ENCODE data around the gene SPTBN4.
"Not testable (repeated sequence)": the region's sequence is repeated elsewhere in the genome, so short reads cannot be mapped to it uniquely, and the experiment has no call there.

SPTBN4 gene

DNA sequence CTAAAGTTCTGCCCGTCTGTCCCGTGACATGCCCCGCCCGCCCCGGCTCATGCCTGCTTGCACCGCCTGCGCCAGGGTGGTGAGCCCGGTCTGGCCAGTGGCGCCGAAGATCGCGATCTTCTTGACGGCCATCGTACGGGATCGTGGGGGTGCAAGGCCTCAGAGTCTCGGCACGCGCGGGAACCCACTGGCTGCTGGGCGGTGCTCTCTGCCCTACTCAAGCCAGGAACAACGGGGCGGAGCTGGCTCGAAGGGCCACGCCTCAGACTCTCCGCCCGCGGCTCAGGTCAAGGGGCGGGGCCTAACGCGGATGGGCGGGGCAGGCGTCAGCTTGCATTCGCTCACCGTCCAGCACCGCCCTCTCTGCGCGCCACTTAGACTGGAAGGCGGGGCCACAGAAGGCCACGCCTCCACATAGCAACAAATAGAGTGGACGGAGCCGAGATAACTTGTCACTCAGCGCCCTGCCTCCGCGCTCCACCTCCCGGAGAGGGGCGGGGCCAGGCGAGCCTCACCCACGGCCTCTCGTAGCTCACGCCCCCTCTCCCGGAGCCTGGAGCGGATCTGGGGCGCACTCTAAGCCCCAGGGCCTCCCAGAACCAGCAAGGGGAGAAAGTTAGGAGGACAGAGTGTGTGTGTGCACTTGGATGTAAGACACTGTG, 1.1 kb upstream of the SPTBN4 start, which contains the start of gene BLVRB:
TSS of gene BLVRB (minus strand) at position 189 of the 662 bp plus-strand sequence. CDS start at position 132, 57 bp downstream.
- DNase-seq, result peak; percentile 98

DNA sequence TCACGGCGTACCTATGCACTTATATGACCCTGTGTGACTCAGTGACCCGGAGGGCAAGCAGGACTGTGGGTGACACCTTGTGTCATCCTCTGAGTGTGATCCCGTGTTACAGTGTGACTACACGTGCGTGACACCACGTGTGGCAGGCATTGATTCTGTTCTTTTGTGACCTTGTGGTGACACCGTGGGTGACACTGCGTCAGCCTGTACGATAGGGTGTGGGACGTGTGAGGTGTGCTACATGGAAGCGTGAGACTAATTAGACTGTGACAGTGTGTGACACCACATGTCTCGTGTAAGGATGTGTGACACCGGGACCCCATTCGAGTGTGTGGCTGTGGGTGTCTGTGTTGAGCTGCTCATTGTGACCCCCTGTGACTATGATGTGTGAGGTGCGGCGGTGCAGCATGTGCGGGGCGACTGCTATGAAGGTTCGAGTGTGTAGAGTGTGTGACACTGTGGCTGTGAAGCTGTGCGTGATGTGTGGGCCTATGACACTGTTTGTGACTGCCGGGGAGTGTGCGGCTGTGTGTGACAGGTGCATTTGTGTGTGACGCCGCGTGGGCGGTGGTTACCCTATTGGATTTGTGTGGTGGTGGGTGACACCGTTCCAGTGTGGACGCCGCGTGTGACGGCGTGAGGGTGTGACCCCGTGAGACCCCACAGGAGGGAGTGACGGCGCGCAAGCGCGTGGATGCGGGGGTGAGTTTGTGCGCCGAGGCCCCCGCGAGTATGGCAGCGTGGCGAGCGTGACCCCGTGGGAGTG, 399 bp upstream of the SPTBN4 start:
- no peak for DNase-seq

DNA sequence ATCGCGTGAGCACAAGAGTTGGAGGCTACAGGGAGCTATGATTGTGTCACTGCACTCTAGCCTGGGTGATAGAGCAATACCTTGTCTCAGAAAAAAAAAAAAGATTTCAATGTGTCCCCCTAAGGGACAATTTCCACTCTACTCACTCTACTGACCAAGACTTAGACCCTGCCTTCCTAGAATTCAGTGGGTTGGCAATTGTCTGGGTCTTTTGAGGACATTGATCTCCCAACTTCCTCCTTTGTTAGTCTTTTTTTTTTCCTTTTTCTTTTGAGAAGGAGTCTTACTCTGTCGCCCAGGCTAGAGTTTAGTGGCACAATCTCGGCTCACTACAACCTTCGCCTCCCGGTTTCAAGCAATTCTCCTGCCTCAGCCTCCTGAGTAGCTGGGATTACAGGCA, 2.2 kb downstream of the SPTBN4 start:
- no peak for DNase-seq

DNA sequence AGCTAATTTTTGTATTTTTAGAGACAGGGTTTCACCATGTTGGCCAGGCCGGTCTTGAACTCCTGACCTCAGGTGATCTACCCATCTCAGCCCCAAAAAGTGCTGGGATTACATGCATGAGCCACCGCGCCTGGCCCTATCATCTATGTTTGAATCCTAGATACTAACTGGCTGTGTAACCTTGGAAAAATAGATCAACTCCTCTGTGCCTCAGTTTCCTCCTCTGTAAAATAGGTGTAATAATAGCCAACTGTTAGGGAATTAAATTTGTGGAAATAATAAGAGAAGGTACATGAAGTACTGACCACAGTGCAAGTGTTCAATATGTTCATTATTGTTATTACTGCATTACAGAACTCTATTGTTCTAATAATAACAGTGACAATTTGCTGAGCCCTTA, 4.3 kb downstream of the SPTBN4 start:
- no peak for DNase-seq

DNA sequence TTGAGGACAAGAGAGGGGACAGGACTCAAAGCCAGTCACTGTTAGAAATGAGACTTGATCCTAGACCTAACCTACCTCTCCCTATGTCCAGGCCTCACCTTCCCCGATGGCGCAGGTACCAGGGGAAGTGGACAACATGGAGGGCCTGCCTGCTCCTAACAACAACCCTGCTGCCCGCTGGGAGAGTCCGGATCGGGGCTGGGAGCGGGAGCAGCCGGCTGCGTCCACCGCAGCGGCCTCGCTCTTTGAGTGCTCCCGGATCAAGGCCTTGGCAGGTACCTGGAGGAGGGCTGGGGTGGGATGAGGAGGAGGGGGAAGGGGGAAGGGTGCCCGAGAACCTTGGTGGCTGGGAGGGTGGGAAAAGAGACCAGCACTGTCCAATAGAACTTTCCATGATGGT, 5.7 kb downstream of the SPTBN4 start:
- DNase-seq, result no peak

DNA sequence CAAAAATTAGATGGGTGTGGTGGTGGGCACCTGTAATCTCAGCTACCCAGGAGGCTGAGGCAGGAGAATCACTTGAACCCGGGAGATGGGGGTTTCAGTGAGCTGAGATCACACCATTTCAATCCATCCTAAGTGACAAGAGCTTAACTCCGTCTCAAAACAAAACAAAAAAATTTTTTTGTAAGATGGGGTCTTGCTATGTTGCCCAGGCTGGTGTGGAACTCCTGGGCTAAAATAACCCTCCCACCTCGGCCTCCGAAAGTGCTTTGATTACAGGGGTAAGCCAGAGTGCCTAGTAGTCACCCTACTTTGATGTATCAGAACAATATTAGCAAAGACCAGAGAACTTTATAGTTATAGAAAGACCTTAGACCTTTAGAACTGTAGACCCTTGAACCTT, 7.9 kb downstream of the SPTBN4 start:
- no peak for DNase-seq

DNA sequence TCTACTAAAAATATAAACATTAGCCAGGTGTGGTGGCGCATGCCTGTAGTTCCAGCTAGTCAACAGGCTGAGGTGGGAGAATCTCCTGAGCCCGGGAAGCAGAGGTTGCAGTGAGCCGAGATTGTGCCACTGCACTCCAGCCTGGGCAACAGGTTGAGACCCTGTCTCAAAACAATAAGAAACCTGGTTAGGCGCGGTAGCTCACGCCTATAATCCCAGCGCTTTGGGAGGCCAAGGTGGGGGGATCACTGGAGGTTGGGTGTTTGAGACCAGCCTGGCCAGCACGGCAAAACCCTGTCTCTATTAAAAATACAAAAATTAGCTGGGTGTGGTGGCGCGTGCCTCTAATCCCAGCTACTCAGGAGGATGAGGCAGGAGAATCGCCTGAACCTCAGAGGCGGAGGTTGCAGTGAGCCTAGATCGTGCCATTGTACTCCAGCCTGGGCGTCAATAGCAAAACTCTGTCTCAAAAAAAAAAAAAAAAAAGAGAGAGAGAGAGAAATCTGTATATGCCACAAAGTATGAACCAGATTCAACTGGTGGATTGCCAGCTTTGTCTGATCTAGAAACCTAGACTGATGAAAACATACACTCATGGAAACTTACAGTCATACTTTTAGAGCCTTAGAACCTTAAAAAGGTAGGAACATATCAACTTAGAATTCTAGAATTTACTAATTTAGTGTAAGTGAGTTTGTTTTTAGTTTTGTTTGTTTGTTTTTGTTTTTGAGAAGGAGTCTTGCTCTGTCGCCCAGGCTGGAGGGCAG, 9.3 kb downstream of the SPTBN4 start:
- not testable (repeated sequence) for DNase-seq

DNA sequence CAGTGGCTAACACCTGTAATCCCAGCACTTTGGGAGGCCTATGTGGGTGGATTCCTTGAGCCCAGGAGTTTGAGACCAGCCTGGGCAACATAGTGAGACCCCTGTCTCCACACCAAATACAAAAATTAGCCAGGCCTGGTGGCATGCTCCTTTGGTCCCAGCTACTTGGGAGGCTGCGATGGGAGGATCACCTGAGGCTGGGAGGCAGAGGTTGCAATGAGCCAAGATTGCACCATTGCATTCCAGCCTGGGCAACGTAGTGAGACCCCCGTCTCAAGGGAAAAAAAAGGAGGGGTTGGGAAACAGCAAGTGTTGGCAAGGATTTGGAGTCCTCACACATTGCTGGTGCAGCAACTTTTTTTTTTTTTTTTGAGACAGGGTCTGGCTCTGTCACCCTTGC, 19.2 kb downstream of the SPTBN4 start:
- no peak for DNase-seq

DNA sequence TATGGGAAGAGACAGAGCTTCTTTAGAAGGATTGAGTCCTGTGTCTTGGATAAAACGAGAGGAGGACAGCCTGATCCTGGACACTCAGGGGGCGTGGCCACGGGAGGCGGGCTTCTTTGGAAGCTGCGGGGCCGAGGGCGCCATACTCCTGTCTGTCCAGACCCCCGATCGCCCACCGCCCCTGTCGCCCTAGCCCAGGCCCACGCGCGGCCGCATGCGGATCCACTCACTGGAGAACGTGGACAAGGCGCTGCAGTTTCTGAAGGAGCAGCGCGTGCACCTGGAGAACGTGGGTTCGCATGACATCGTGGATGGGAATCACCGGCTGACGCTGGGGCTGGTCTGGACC, 23.1 kb downstream of the SPTBN4 start:
- DNase-seq, result no peak

DNA sequence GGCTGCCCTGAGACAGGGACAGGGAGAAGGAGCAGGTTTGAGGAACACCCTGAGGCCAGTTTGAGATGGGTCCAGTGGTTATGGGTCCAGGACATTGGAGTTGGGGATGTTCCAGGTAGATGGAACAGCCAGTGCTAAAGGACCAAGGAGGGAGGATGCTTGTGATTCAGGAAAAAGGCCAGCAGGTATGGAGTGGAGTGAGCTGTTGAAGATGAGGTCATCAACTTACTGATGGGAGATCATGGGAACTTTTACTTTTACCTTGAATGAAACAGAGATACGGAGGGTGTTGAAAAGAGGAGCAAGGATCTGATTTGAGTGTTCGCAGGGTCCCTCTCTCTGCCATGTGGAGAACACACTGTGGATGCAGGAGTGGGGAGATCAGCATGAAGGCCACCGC, 25.5 kb downstream of the SPTBN4 start:
- no peak for DNase-seq

DNA sequence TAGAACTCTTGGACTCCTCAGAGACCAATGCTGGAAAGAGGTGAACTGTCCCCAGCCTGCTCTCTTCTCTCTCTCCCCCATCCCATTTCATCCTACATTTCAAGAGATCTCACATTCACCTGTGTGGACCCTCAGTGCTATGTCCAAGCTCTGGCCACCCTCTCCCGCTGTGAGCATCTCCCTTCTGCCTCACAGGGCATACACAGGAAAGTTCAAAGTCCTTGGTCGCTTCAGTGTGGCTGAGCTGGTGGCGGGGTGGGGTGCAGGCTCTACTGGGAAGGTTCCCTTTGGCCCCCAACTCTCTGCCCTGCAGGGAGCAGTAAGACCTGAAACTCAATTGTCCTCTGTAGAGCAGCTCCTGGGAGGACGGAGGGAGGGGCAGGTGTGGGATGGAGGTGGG, 27.0 kb downstream of the SPTBN4 start:
- DNase-seq, result no peak

DNA sequence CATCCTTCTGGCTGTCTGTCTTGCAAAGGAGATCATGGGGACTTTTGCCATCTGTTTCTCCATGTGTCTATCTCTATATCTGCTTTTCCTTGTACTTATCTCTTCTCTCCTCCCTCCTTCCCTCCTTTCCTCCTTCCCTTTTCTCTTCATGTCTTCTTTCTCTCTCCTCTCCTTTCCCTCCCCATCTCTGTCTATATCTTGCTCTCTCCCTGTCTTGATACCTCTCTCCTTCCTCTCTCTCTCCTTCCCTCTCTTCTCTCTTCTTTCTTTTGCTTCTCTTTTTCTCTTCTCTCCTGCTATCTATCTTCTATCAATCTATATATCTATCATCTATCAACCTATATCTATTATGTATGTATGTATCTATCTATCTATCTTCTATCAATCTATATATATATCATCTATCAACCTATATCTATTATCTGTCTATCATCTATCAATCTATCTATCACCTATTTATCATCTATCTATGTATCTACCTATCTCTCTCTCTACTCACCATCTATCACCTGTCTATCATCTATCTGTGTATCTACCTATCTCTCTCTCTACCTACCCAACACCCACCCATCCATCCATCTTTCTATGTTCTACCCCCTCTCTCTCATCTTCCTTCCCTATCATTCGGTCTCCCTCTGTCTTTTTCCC, 27.5 kb downstream of the SPTBN4 start:
- no peak for DNase-seq

DNA sequence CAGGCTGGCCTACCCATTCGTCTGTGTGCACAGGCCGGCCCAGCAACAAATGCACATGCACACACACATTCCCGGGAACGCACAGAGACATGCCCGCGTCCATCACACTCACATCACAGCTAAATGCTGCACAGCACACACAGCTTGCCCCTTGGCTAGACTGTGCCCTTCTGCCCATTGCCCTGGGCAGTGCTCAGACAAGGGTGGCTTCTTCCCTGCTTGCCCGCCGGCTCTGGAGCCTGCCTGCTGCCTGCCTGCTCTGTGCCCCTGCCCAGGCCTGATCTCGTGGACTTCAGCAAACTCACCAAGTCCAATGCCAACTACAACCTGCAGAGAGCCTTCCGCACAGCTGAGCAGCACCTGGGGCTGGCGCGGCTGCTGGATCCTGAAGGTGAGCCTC, 30.4 kb downstream of the SPTBN4 start:
- no peak for DNase-seq

DNA sequence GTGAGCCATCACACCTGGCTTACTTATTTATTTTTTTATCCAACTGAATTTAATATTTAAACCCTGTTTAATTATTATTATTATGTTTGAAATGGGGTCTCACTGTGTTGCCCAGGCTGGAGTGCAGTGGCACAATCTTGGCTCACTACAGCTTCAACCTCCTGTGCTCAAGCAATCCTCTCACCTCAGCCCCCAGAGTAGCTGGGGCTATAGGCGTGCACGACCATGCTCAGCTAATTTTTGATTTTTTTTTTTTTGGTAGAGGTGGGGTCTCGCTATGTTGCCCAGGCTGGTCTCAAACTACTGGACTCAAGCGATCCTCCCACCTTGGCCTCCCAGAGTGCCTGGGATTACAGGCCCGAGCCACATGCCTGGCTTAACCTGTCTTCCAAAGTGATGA, 32.5 kb downstream of the SPTBN4 start:
- DNase-seq, result no peak

DNA sequence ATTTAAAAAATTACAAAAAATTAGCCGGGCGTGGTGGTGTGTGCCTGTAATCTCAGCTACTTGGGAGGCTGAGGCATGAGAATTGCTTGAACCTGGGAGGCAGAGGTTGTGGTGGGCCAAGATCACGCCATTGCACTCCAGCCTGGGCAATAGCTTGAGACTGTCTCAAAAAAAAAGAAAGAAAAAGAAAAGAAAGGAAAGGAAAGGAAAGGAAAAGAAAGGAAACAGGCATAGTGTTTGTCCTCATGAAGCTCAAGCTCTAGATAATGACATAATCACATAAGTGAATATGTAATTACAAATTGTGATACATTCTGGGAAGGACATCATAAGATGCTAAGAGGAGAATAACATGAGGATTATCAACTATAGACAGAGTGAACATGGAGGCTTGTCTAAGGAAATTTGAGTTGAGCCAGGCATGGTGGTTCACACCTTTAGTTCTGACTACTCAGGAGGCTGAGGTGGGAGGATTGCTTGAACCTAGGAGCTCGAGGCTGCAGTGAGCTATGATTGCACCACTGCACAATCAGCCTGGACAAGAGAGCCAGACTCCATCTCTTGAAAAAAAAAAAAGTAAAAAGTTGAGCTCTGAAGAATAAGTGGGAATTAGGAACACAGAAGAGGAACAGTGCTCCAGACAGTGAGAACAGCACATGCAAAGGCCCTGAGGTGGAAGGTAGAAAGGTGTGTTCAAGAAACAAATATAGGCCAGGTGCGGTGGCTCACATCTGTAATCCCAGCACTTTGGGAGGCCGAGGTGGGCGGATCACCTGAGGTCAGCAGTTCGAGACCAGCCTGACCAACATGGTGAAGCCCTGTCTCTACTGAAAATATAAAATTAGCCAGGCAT, 34.1 kb downstream of the SPTBN4 start:
- DNase-seq, result not testable (repeated sequence)

DNA sequence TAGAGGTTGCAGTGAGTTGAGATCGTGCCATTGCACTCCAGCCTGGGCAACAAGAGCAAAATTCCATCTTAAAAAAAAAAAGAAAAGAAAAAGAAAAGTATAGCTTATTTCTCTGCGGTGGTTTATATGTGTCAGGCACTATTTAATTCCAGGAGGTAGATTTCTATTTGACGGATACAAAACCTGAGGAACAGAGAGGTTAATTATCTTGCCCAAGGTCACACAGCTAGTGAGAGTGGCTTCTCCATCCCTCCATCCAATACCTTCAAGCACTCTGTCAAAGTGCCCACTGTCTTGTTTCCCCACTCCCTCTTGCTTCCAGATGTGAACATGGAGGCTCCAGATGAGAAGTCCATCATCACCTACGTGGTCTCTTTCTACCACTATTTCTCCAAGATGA, 34.8 kb downstream of the SPTBN4 start:
- no peak for DNase-seq

DNA sequence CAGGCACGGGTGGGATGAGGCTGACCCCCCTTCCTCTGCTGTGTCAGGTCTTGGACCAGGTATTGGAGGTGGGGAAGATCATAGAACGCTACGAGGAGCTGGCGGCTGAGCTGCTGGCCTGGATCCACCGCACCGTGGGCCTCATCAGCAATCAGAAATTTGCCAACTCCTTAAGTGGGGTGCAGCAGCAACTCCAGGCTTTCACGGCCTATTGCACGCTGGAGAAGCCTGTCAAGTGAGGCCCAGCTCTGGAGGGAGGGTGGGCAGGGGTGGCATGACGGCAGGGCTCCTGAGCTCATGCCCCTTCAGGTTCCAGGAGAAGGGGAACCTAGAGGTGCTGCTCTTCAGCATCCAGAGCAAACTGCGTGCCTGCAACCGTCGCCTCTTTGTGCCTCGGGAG, 35.3 kb downstream of the SPTBN4 start:
- DNase-seq, result no peak

DNA sequence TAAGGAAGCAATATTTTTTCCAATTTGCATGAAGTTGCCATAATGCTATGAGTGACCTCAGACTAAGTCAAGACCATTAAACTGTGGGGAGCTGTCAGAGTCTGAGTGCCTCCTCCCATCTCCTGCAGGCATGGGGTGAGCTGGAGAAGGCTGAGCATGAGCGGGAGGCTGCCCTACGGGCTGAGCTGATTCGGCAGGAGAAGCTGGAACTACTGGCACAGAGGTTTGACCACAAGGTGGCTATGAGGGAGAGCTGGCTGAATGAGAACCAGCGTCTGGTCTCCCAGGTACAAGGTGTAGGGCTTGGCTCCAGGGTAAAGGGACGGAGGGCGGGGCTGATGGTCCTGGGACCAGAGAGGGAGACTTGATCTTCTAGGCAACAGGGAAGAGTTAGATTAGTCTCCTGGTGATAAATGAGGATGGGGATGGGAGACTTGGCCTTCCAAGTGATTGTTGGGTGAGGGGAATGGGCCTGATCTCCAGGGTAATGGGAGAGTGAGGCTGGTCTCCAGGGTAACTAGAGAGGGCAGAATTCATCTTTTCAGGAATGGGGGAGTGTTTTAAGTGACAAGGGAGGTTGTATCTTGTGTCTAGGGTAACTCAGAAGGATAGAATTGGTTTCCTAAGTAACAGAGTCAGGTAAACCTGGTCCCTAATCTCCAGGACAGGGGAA, 36.0 kb downstream of the SPTBN4 start:
- DNase-seq, result no peak

DNA sequence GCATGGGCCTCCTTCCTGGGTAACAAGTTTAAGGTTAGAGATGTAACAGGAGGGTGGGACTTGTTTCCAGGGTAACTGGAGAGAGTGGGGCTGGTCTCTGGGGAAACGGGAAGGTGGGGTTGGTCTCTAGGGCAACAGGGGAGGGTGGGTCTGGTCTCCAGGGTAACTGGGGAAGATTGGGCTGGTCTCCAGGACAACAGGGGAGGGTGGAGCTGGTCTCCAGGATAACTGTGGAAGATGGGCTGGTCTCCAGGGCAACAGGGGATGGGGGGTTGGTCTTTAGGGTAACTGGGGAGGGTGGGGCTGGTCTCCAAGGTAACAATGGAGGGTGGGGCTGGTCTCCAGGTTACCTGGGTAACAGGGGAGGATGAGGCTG, 36.5 kb downstream of the SPTBN4 start:
- DNase-seq, result no peak

DNA sequence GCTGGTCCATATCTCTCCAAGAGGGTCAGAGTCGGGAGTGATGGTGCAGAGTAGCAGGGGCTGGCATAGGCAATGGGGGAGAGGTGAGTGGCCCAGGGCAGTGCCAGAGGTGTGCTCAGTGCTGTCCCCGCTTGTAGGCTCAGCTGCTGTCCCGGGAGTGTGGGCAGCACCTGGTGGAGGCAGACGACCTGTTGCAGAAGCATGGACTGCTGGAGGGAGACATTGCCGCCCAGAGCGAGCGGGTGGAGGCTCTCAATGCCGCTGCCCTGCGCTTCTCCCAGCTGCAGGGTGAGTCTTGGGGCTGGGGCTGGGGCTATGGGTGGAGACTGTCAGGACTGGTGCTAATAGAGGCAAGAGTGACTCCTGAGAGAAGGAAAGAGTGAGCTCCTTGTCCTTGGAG, 39.3 kb downstream of the SPTBN4 start:
- no peak for DNase-seq

DNA sequence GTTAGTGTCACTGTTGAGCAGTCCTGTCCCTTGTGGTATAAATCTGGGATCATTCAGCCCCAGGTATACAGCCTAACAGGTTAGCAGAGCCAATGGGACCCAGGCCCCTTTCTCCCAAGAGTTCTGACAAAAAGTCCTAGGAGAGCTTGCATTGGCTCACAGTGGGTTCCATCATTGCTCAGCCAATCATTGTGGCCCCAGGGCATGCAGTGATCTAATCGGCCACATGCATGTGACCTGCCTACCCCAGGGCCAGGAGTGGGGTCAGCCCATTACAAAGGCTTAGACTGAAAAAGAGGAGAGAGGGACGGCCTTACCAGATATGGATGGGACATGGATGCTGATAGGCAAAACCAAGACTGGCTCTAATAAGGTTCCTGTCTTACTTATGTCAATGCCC, 41.1 kb downstream of the SPTBN4 start:
- DNase-seq, result no peak

DNA sequence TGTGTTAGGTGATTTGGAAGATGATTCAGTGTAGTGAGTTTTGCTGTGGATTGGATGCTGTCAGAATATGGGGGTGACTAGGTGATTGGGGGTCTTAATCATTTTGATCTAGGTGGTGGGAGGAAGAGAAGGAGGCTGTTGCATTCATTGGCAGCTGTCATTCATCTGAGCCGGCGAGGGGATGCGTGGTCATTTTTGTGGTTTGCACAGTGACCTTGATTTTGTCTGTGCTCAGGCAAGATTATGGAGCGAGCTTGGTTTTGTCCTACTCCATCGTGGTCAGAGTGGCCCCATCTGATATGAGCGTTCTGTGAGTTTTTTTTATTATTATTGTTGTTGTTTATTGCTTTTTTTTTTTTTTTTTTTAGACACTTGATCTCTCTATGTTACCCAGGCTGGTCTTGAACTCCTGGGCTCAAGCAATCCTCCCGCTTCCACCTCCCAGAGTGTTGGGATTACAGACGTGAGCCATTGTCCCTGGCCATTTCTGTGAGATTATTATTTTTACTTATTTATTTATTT, 42.0 kb downstream of the SPTBN4 start:
- DNase-seq, result no peak

Data from SHP77 treated with DMSO at 0.1 percent for 48 hours (cell line).